Right lobe of liver (tissue), 4 donors: ENCODE results near the gene SUB1.

Experiments used
- CTCF ChIP-seq, 4 donors: fragments of 200-600 bp in 3 of 4; fragments of 450-650 bp in 1 of 4; IDR thresholded peaks; one replicate each; pipeline versions ENCODE4 v1.5.1 to v1.8.0; 2016 to 2022; ENCODE audit warnings: antibody characterized with exemption in 4 of 4, mild to moderate bottlenecking in 2 of 4
- POLR2A ChIP-seq: fragments of 450-650 bp; IDR thresholded peaks from one replicate; pipeline ENCODE4 v1.6.1; 2017; ENCODE audit warnings: antibody characterized with exemption, mild to moderate bottlenecking
- donor health status: DM: no; HTN: no; CAD: no.
- donor health status: DM: no; HTN: no; CAD: no.
- donor health status: DM: no; HTN: yes; CAD: no.

- TF ChIP-seq CTCF (IDR thresholded peaks at IDR 0.05) (no peak), POLR2A (no peak)
Observed at GRCh38 chr5:32542216-32543059, 42.9 kb upstream of the SUB1 start.
